ENCODE measurements around the gene SBF2. TPM values are rescaled to one million over a fixed set of nuclear protein-coding genes. Genes with fewer than 3 reads are reported as not detected.
"Not testable (repeated sequence)": the region's sequence is repeated elsewhere in the genome, so short reads cannot be mapped to it uniquely, and the experiment has no call there.

Gene SBF2
- total RNA-seq, 1 donor from 2014 or later: 6.1 TPM

GRCh38 chr11:10029386-10030121, 264.5 kb downstream of the SBF2 start:
- intact Hi-C loops (cut with micrococcal nuclease): no loop called here

- intact Hi-C loops (cut with micrococcal nuclease): no loop called here
These were observed 267.5 kb downstream of the SBF2 start for GRCh38 chr11:10026514-10026913.

GRCh38 chr11:10023212-10023611, 270.8 kb downstream of the SBF2 start:
- intact Hi-C loops (cut with micrococcal nuclease): no loop called here

DNA sequence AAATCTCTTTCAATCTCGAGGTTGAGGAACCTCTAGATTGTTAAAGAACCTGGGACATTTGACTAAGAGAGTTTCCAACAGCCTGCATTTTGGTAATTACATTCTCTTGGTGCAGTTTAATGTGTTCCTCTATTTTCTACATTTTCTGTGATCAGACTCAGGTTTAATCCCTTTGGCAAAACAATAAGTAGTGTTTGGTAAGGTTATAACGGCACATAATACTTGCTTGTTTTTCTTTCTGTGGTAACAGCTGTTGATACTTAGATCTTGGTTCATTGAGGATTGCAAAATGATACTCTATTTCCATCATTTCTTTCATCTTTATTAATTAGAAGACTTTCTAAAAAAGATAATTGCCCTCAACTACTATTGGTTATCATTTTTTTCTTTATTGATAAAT, 271.3 kb downstream of the SBF2 start:
- intact Hi-C loops (cut with micrococcal nuclease): no loop called here

DNA sequence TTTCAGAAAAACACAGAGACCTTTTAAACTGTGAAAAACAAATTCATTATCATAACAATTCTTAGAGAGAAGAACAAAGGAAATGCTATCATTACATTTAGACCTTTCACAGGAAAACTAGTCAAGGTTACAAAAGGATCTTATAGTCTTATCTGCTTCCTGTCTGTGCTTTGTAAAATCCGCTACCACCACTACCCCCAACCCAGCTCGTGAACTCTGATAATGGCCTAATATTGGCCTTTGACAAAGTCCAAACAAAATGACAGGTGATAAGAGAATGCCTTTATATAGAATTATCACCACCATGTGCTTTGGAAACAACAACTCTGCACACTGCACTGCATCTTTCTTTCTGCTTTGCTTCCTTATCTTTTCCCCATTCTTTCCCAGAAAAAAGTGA, 272.5 kb downstream of the SBF2 start:
- intact Hi-C loops (cut with micrococcal nuclease): no loop called here

- intact Hi-C loops (cut with micrococcal nuclease): no loop called here
These were observed 273.9 kb downstream of the SBF2 start for GRCh38 chr11:10019906-10020682.

DNA sequence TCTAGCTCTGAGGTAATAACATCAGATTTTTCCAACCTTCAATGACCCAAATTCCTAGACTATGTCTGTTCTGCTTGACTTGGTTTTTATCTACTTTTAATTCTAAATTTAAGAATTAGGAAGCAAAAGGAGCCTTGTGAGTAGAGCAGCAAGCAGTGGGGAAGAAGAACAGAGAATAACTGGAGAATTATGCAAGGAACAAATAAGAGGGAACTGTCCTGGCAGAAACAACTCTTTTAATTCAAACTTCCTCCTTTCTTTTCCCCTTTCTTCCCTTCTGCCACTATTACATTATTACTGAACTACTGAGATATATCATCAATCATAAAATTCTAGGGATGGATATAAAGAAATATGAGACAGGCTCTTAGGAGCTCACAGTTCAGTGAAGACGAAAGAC, 276.1 kb downstream of the SBF2 start:
- intact Hi-C loops (cut with micrococcal nuclease): no loop called here

DNA sequence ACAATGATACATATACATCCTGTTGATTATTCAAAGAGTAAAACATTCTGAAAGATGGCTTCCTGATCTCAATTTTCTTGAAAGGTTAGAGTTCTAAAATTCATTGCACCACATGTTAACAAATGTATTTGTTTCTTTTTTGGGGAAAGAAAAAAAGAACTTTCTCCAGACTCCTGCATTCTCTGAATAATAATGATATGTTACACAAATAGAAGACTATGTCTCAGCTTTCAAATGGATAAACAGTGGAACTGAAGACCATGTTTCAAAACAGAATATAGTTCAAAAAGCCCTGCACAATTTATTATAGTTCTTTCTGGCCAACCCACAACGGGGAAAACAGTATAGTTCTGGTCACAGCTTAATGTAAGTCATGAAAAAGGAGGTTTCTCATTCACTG, 277.0 kb downstream of the SBF2 start:
- intact Hi-C loops (cut with micrococcal nuclease): no loop called here

GRCh38 chr11:10012068-10012467, 282.0 kb downstream of the SBF2 start:
- intact Hi-C loops (cut with micrococcal nuclease): no loop called here

- intact Hi-C loops (cut with micrococcal nuclease): no loop called here
These were observed 288.0 kb downstream of the SBF2 start for GRCh38 chr11:10005955-10006525.

- intact Hi-C loops (cut with micrococcal nuclease): no loop called here
These were observed 289.4 kb downstream of the SBF2 start for GRCh38 chr11:10004526-10005113.

DNA sequence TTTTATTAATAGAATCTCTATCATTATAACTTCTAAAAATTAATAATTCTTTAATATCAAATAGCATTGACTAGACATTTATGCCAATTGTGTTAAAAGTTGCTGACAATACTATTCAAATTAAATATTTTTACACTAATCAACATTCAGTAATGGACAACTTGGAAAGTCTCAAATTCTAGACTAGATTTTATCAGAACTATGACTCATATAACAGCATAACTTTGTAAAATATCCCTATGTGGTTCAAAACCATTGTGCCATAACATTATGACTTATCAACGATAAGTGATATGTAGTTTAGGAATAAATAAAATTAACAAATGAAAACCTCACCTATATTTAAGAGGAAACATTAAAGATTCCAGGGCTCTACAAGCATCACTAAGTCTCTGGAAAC, 291.8 kb downstream of the SBF2 start:
- intact Hi-C loops (cut with micrococcal nuclease): no loop called here

GRCh38 chr11:9992306-9992705, 301.7 kb downstream of the SBF2 start:
- intact Hi-C loops (cut with micrococcal nuclease): no loop called here

DNA sequence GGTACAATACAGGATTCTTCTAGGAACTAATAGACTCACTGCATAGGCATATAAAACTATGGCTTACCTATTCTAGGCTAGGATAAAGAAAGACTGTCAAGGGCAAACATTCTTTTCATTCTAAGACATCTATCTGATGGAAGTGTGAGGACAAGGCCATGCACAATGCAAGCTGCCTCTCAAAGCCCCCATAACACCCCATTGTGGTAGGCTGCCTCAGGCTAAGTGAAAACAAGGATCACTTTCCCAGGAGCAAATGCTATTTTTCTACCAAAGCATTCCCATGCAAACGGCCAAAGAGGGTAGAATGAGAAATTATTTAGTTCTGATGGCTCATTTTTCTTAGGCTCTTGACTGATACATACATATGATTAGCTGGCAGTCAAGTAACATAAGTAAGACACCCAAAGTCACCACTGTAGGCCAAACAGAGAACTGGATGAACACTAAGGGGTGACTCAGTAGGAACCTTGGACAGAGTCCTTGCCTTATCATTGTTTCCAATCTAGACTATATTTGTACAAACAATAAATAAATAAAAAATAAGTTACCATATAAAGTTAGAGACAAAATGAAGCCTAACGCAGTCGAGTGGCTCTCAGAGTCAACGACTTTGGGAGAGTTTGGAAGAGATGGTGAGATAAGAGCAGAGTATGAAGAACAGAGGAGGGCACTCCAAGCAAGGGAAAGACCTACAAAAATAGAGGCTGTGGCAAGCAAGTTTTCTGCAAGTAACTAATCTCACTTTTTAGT, 303.6 kb downstream of the SBF2 start:
- intact Hi-C loops (cut with micrococcal nuclease): no loop called here

DNA sequence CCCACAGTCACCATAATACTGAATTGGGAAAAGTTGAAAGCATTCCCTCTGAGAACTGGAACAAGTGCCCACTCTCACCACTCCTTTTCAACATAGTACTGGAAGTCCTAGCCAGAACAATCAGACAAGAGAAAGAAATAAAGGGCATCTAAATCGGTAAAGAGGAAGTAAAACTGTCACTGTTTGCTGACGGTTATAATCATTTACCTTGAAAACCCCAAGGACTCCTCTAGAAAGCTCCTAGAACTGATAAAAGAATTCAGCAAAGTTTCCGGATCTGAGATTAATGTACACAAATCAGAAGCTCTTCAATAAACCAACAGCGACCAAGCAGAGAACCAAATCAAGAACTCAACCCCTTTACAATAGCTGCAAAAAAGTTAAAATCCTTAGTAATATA, 306.7 kb downstream of the SBF2 start:
- intact Hi-C loops (cut with micrococcal nuclease): not testable (repeated sequence)

DNA sequence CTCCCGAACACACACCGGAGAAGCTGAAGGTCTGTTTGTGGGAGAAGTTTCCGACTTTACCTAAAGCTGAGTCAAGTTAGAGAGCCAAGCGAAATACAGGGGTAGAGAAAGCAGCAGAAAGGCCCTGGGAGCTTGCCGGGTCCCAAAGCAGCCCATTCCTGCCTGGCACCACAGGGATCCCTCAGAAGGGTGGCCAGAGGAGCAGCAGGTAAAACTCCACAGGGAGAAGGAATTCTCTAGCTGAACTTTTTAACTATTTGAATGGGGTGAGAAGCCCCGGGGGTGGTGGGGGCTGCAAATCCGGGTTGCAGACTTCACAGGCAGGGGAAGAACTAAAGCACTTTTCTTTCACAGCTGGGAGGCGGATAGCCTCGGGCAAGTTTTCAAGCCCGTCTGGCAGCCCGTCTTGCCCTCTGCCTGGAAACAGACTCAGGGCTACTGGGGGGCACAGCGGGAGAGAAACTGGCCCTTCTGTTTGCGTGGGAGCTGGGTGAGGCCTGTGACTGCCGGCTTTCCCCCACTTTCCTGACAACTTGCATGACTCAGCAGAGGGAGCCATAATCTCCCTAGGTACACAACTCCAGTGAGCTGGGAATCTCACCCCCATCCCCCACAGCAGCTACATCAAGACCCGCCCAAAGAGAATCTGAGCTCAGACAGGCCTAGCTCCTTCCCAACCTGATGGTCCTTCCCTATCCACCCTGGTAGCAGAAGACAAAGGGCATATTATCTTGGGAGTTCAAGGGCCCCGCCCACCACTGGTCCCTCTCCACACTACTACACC, 311.0 kb downstream of the SBF2 start:
- intact Hi-C loops (cut with micrococcal nuclease): no loop called here

DNA sequence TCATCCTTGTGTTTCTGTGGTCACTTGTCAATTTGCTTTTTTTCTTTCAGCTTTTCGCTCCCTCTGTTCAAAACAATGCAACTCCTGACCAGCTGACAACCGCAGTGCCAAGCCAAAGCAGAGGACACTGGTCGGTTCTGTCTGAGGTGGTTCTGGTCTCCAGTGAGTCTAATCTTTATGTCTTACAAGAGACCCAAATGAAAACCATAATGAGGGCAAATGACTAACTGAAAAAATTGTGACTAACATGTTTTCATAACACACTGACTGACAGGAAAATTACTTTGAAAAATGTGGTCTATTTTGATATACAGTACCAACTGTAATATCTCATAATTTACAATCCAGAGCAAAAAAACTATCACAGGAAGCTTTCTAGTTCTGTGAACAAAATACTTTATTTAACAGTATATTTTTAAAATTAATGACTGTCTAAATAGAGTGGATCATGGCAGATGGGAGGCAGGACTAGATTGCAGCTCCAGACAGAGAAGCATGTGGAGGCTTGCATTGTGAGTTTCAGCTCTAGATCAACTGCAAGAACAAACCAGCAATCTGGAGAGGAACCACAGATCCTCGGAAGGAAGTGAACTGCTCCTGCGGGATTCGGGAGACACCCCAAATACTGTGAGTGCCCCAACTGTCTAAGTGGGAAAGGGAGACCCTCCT, 311.8 kb downstream of the SBF2 start:
- intact Hi-C loops (cut with micrococcal nuclease): no loop called here

GRCh38 chr11:9980931-9981330, 313.1 kb downstream of the SBF2 start:
- intact Hi-C loops (cut with micrococcal nuclease): no loop called here

GRCh38 chr11:9977554-9977953, 316.5 kb downstream of the SBF2 start:
- intact Hi-C loops (cut with micrococcal nuclease): no loop called here

DNA sequence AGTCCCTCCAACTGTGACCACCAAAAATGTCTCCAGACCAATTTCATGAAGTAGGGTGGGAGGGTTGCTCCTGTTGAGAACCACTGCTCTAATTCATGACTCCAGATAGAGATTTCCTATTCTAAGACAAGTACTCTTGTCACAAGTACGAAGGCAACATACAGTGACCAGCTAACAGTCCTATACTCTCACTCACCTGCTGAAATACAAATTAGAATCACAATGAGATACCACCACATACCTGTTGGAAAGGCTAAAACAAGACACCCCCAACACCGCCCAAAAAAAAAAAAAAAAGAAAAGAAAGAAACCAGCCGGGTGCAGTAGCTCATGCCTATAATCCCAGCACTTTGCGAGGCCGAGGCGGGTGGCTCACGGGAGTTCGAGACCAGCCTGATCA, 319.6 kb downstream of the SBF2 start:
- intact Hi-C loops (cut with micrococcal nuclease): loop anchor here (5.0 kb wide), 1 partner anchor 612 kb away; no protein-coding TSS in a partner anchor

Measured in T-helper 1 cell treated with Interleukin-12 subunit alpha and Interleukin-12 subunit beta and Interleukin-4 antibody, amounts not matched to agents 30 ng/mL and 1 ng/mL, for 36 hours (primary cell).